Neural progenitor cell (in vitro differentiated cells): ENCODE data around the gene KLHL13. TPM values are rescaled to one million over a fixed set of nuclear protein-coding genes. Genes with fewer than 3 reads are reported as not detected.

Experiments used
- DNase-seq: peaks from one replicate; pipeline ENCODE4 v3.0.0-alpha.2; 2016; ENCODE audit warnings: low spot score
- H2AFZ ChIP-seq: fragments of 200-600 bp; sonication (generic); replicated peaks from 2 replicates; pipeline ENCODE4 v1.6.1; 2016; ENCODE audit warnings: antibody characterized with exemption
- H3F3A ChIP-seq: fragments of 200-600 bp; sonication (generic); 2 replicates; pipeline ENCODE4 v1.6.1; 2016; ENCODE audit warnings: antibody characterized with exemption, low read depth
- H3K27ac ChIP-seq: fragments of 200-600 bp; sonication (generic); 2 replicates; pipeline ENCODE4 v1.5.1; 2016; ENCODE audit warnings: mild to moderate bottlenecking
- H3K27me3 ChIP-seq: fragments of 200-600 bp; sonication (generic); 2 replicates; pipeline ENCODE4 v1.6.1; 2016; ENCODE audit warnings: mild to moderate bottlenecking, moderate library complexity
- H3K36me3 ChIP-seq: fragments of 200-600 bp; sonication (generic); 2 replicates; pipeline ENCODE4 v1.5.1; 2016
- H3K4me1 ChIP-seq: fragments of 200-600 bp; sonication (generic); 2 replicates; pipeline ENCODE4 v1.6.1; 2016; ENCODE audit warnings: mixed run types
- H3K4me2 ChIP-seq: fragments of 200-600 bp; sonication (generic); 2 replicates; pipeline ENCODE4 v1.6.1; 2016
- H3K4me3 ChIP-seq: fragments of 200-600 bp; sonication (generic); 2 replicates; pipeline ENCODE4 v1.5.1; 2016
- H3K79me2 ChIP-seq: fragments of 200-600 bp; sonication (generic); 2 replicates; pipeline ENCODE4 v1.6.1; 2016; ENCODE audit warnings: low read depth
- H3K9ac ChIP-seq: fragments of 200-600 bp; sonication (generic); 2 replicates; pipeline ENCODE4 v1.6.1; 2016
- H3K9me3 ChIP-seq: fragments of 200-600 bp; sonication (generic); 2 replicates; pipeline ENCODE4 v1.5.1; 2016; ENCODE audit warnings: low read depth
- H4K20me1 ChIP-seq: fragments of 200-600 bp; sonication (generic); 2 replicates; pipeline ENCODE4 v1.6.1; 2016; ENCODE audit warnings: low read depth
- H3K27ac Mint-ChIP-seq: 3 replicates; pipeline ENCODE4 v1.8.0; 2021; ENCODE audit warnings: mixed read lengths
- H3K27me3 Mint-ChIP-seq: 2 replicates; pipeline ENCODE4 v1.8.0; 2022; ENCODE audit warnings: low read depth, mild to moderate bottlenecking, inconsistent platforms, moderate library complexity, mixed read lengths; ENCODE audit not compliant: insufficient read depth
- H3K36me3 Mint-ChIP-seq: 3 replicates; pipeline ENCODE4 v1.8.0; 2021; ENCODE audit warnings: mixed read lengths
- H3K4me1 Mint-ChIP-seq: 3 replicates; pipeline ENCODE4 v1.8.0; 2021; ENCODE audit warnings: mixed read lengths
- H3K4me3 Mint-ChIP-seq: 3 replicates; pipeline ENCODE4 v1.8.0; 2021; ENCODE audit warnings: mild to moderate bottlenecking, moderate library complexity, mixed read lengths
- H3K9me3 Mint-ChIP-seq: 3 replicates; pipeline ENCODE4 v1.8.0; 2020; ENCODE audit warnings: mixed read lengths
- EZH2 ChIP-seq: fragments of 200-600 bp; sonication (generic); IDR thresholded peaks from 2 replicates; pipeline ENCODE4 v1.6.1; 2017; ENCODE audit warnings: antibody characterized with exemption, mild to moderate bottlenecking, moderate library complexity
- EZH2phosphoT487 ChIP-seq: fragments of 200-600 bp; sonication (generic); IDR thresholded peaks from 2 replicates; pipeline ENCODE4 v1.6.1; 2017; ENCODE audit warnings: antibody characterized with exemption
- total RNA-seq: library from RNA; depleted of rRNA; stranded (reverse); fragments of >200 nt; gene quantifications from 2 replicates; pipeline ENCODE4 v1.2.3, GENCODE V29; 2015; ENCODE audit warnings: low replicate concordance
- TF ChIP-seq, protein P1 (sequence below): fragments of 200-600 bp; sonication (generic); IDR thresholded peaks from 2 replicates; pipeline ENCODE4 v1.5.1; 2017; ENCODE audit warnings: antibody characterized with exemption, mild to moderate bottlenecking

KLHL13 gene
- total RNA-seq, 1 donor from 2014 or later: 22.6 TPM

DNA sequence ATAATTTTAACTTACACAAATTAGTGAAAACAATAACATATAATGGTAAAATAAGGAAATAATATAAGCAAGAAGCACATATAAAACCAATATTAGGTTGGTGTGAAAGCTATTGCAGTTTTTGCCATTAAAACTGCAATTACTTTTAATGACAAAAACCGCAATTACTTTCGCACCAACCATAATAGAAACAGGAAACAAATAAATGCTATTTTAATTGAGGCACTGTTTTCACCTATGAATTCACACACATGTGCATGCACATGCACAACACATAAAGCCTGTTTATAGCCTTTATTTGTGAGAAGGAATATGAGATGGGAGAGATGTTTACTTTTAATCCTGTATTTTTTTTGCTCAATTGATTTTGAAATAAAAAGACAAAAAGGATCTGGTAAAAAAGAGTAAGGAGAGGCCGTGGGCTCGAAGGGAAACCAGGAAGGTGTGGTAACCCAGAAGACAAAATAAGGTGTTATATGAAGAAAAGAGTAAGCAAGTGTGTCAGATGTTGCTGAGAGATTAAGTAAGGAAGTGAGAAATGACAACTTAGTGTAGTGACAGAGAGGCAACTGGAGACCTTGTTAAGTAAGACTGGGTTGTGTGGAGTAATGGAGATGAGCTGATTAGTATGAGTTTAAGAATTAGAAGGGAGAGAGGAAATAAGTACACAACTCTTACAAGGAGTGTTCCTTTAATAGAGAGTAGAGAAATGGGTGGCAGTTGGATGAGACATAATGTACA is 69.0 kb downstream of the KLHL13 start:
- H3K27me3 Mint-ChIP-seq: peaks cover 2% of the 10 kb centered on the region
- TF ChIP-seq EZH2phosphoT487 (no peak), EZH2 (no peak)
- TF ChIP-seq, protein P1, sequence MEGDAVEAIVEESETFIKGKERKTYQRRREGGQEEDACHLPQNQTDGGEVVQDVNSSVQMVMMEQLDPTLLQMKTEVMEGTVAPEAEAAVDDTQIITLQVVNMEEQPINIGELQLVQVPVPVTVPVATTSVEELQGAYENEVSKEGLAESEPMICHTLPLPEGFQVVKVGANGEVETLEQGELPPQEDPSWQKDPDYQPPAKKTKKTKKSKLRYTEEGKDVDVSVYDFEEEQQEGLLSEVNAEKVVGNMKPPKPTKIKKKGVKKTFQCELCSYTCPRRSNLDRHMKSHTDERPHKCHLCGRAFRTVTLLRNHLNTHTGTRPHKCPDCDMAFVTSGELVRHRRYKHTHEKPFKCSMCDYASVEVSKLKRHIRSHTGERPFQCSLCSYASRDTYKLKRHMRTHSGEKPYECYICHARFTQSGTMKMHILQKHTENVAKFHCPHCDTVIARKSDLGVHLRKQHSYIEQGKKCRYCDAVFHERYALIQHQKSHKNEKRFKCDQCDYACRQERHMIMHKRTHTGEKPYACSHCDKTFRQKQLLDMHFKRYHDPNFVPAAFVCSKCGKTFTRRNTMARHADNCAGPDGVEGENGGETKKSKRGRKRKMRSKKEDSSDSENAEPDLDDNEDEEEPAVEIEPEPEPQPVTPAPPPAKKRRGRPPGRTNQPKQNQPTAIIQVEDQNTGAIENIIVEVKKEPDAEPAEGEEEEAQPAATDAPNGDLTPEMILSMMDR: no peak
- H2AFZ ChIP-seq: no peak overlapping the region
- H3F3A ChIP-seq: no peaks in the 10 kb centered on the region
- H3K9me3 ChIP-seq: peaks cover 10% of the 10 kb centered on the region
- no peak overlapping the region for H3K4me3 Mint-ChIP-seq
- H4K20me1 ChIP-seq: no peaks in the 10 kb centered on the region
- no peaks in the 10 kb centered on the region for H3K79me2 ChIP-seq
- H3K4me1 Mint-ChIP-seq: no peaks in the 10 kb centered on the region
- no peak overlapping the region for H3K27ac Mint-ChIP-seq
- no peak for DNase-seq
- H3K4me2 ChIP-seq: no peak overlapping the region
- H3K4me3 ChIP-seq: no peak overlapping the region
- H3K27me3 ChIP-seq: no peaks in the 10 kb centered on the region
- no peak overlapping the region for H3K9ac ChIP-seq
- no peaks in the 10 kb centered on the region for H3K4me1 ChIP-seq
- H3K27ac ChIP-seq: no peak overlapping the region
- peaks cover 5% of the 10 kb centered on the region for H3K36me3 ChIP-seq
- peaks cover 18% of the 10 kb centered on the region for H3K9me3 Mint-ChIP-seq
- H3K36me3 Mint-ChIP-seq: no peaks in the 10 kb centered on the region

DNA sequence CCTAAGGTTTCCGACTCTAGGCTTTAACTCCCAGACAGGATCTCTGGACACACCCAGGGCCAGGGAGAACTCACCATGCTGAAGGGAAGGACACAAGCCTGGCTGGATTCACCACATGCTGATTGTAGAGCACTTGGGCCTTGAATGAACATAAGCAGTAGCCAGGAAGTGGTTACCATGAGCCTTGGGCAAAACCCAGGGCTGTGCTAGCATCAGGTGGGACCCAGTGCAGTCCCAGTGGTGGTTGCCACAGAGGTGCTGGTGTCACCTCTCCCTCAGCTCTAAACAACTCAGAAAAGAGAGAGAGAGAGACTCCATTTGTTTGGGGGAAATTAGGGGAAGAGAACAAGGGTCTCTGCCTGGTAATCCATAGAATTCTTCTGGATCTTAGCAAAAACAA is 77.0 kb downstream of the KLHL13 start:
- no peaks in the 10 kb centered on the region for H3F3A ChIP-seq
- H3K4me1 Mint-ChIP-seq: no peaks in the 10 kb centered on the region
- H2AFZ ChIP-seq: no peak overlapping the region
- H3K36me3 ChIP-seq: peaks cover 5% of the 10 kb centered on the region
- no peaks in the 10 kb centered on the region for H4K20me1 ChIP-seq
- H3K4me2 ChIP-seq: no peak overlapping the region
- no peaks in the 10 kb centered on the region for H3K27me3 ChIP-seq
- H3K27ac Mint-ChIP-seq: no peak overlapping the region
- H3K9me3 Mint-ChIP-seq: peaks cover 21% of the 10 kb centered on the region
- H3K4me3 ChIP-seq: no peak overlapping the region
- no peak overlapping the region for H3K27ac ChIP-seq
- no peaks in the 10 kb centered on the region for H3K4me1 ChIP-seq
- H3K36me3 Mint-ChIP-seq: no peaks in the 10 kb centered on the region
- no peak for DNase-seq
- no peak overlapping the region for H3K4me3 Mint-ChIP-seq
- no peak overlapping the region for H3K9ac ChIP-seq
- TF ChIP-seq EZH2phosphoT487: no peak
- no peak for TF ChIP-seq EZH2
- TF ChIP-seq, protein P1: no peak
- H3K79me2 ChIP-seq: no peaks in the 10 kb centered on the region
- peaks cover 2% of the 10 kb centered on the region for H3K27me3 Mint-ChIP-seq
- peaks cover 7% of the 10 kb centered on the region for H3K9me3 ChIP-seq

DNA sequence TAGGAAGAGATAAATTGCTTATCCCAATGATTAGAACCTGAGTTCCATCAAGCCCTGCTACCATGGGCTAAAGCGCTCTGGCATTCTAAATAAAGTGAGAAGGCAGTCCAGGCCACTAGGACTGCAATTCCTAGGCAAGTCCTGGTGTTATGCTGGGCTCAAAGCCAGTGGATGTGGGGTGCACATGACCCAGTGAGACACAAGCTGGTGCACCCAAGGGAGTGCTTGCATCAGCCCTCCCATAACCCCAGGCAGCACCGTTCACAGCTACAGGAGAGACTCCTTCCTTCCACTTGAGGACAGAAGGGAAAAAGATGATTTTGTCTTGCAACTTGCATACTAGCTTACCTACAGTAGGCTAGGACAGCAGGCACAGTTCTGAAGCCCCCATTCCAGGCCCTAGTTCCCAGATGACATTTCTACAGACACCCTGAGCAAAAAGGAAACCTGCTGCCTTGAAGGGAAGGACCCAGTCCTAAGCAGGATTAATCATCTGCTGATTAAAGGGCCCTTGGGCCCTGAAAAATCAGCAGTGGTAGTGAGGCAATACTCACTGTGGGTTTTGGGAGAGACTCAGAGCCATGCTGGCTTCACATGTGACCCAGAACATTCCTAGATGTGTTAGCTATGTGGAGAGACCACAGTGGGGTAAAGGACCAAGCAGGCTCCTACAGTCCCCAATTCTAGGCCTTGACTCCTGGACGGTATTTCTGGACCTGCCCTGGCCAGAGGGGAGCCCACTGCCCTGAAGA is 77.8 kb downstream of the KLHL13 start:
- no peaks in the 10 kb centered on the region for H3K36me3 Mint-ChIP-seq
- no peak overlapping the region for H3K27ac Mint-ChIP-seq
- Histone ChIP-seq H3K79me2 (no peaks in the 10 kb centered on the region), H3K4me1 (no peaks in the 10 kb centered on the region), H3K9me3 (no peaks in the 10 kb centered on the region), H3K27ac (no peak overlapping the region), H3K9ac (no peak overlapping the region), H3F3A (no peaks in the 10 kb centered on the region), H4K20me1 (no peaks in the 10 kb centered on the region), H2AFZ (no peak overlapping the region), H3K27me3 (no peaks in the 10 kb centered on the region), H3K36me3 (peaks cover 1% of the 10 kb centered on the region), H3K4me2 (no peak overlapping the region), H3K4me3 (no peak overlapping the region)
- H3K4me1 Mint-ChIP-seq: no peaks in the 10 kb centered on the region
- TF ChIP-seq, protein P1: no peak
- TF ChIP-seq EZH2phosphoT487: no peak
- no peak for TF ChIP-seq EZH2
- H3K27me3 Mint-ChIP-seq: peaks cover 2% of the 10 kb centered on the region
- H3K4me3 Mint-ChIP-seq: no peak overlapping the region
- H3K9me3 Mint-ChIP-seq: peaks cover 15% of the 10 kb centered on the region
- no peak for DNase-seq
